Osteocyte (in vitro differentiated cells): ENCODE data around the gene LIMCH1. TPM values are rescaled to one million over a fixed set of nuclear protein-coding genes. Genes with fewer than 3 reads are reported as not detected.
"Not testable (repeated sequence)": the region's sequence is repeated elsewhere in the genome, so short reads cannot be mapped to it uniquely, and the experiment has no call there.

Source experiments
- DNase-seq: peaks from one replicate; pipeline ENCODE4 v3.0.0; 2021; ENCODE audit warnings: mixed read lengths; ENCODE audit not compliant: unreplicated experiment; ENCODE audit errors: extremely low spot score
- H3K27ac Mint-ChIP-seq: one replicate; pipeline ENCODE4 v1.8.0; 2021; ENCODE audit warnings: mild to moderate bottlenecking, mixed read lengths; ENCODE audit not compliant: unreplicated experiment
- H3K27me3 Mint-ChIP-seq: one replicate; pipeline ENCODE4 v1.8.0; 2021; ENCODE audit warnings: mixed read lengths; ENCODE audit not compliant: unreplicated experiment
- H3K36me3 Mint-ChIP-seq: one replicate; pipeline ENCODE4 v1.8.0; 2021; ENCODE audit warnings: mixed read lengths; ENCODE audit not compliant: unreplicated experiment
- H3K4me1 Mint-ChIP-seq: one replicate; pipeline ENCODE4 v1.8.0; 2021; ENCODE audit warnings: mixed read lengths; ENCODE audit not compliant: unreplicated experiment
- H3K4me3 Mint-ChIP-seq: one replicate; pipeline ENCODE4 v1.8.0; 2021; ENCODE audit warnings: mild to moderate bottlenecking, moderate library complexity, mixed read lengths; ENCODE audit not compliant: unreplicated experiment
- H3K9me3 Mint-ChIP-seq: one replicate; pipeline ENCODE4 v1.8.0; 2021; ENCODE audit warnings: mixed read lengths; ENCODE audit not compliant: unreplicated experiment
- total RNA-seq: library from RNA; stranded (reverse); gene quantifications from 2 replicates; pipeline ENCODE4 v1.2.1, GENCODE V29; 2021
- TF ChIP-seq, protein P1 (sequence below): fragments of 200-600 bp; sonication (generic); IDR thresholded peaks from 2 replicates; pipeline ENCODE4 v1.5.0; 2021; ENCODE audit warnings: antibody characterized with exemption, mild to moderate bottlenecking, moderate library complexity

The LIMCH1 gene
- total RNA-seq, 1 donor from 2014 or later = 0.43 TPM

DNA sequence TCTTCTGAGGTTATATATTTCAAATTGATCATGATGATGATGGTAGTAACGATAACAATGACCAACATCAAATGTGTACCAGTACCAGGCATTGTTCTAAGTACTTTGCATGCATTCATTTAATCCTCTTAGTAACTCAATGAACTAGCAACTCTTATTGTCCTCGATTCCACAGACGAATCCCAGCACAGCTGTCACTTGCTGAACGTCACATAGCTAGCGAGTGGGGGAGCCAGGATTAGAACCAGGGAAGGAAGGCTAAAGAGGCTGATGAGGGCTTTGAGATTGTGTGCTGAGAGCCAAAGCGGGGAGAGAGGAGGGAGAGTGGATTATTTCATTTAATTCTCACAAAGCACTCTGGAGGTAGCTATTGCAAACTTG is 106.9 kb downstream of the LIMCH1 start:
- no peak overlapping the region for H3K27ac Mint-ChIP-seq
- H3K9me3 Mint-ChIP-seq = no peaks in the 10 kb centered on the region
- peaks cover 43% of the 10 kb centered on the region for H3K27me3 Mint-ChIP-seq
- no peak overlapping the region for H3K4me3 Mint-ChIP-seq
- TF ChIP-seq, protein P1, sequence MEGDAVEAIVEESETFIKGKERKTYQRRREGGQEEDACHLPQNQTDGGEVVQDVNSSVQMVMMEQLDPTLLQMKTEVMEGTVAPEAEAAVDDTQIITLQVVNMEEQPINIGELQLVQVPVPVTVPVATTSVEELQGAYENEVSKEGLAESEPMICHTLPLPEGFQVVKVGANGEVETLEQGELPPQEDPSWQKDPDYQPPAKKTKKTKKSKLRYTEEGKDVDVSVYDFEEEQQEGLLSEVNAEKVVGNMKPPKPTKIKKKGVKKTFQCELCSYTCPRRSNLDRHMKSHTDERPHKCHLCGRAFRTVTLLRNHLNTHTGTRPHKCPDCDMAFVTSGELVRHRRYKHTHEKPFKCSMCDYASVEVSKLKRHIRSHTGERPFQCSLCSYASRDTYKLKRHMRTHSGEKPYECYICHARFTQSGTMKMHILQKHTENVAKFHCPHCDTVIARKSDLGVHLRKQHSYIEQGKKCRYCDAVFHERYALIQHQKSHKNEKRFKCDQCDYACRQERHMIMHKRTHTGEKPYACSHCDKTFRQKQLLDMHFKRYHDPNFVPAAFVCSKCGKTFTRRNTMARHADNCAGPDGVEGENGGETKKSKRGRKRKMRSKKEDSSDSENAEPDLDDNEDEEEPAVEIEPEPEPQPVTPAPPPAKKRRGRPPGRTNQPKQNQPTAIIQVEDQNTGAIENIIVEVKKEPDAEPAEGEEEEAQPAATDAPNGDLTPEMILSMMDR = no peak
- no peak for DNase-seq
- H3K36me3 Mint-ChIP-seq = no peaks in the 10 kb centered on the region
- H3K4me1 Mint-ChIP-seq = no peaks in the 10 kb centered on the region

DNA sequence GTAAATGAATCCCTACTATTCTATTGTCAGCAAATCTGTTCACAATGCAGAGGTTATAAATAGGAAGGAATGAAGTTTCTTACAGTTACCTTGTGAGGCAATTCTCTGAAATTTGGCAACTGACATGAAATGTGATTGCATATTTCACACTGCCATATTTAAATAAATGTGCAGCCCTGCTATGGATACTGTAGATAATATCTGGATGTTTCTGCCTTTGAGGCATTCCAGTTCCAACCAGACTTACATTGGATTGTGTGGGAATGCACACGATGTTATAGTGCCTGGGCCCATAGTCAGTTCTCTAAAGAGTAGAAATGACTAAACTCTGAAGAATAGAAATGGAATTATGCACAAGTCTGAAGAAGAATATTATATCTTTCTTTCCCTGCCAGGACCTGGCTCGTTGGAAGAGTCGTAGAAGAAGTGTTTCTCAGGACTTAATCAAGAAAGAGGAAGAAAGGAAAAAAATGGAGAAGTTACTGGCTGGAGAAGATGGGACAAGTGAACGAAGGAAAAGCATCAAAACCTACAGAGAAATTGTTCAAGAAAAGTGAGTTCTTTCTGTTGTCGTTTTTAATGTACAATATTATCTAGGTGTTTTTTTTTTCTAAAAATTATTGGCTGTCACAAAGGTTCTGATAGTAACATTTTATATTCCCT is 107.9 kb downstream of the LIMCH1 start:
- H3K4me3 Mint-ChIP-seq = no peak overlapping the region
- no peaks in the 10 kb centered on the region for H3K36me3 Mint-ChIP-seq
- DNase-seq = no peak
- H3K4me1 Mint-ChIP-seq = no peaks in the 10 kb centered on the region
- H3K27me3 Mint-ChIP-seq = peaks cover 37% of the 10 kb centered on the region
- H3K27ac Mint-ChIP-seq = no peak overlapping the region
- TF ChIP-seq, protein P1 = no peak
- no peaks in the 10 kb centered on the region for H3K9me3 Mint-ChIP-seq

DNA sequence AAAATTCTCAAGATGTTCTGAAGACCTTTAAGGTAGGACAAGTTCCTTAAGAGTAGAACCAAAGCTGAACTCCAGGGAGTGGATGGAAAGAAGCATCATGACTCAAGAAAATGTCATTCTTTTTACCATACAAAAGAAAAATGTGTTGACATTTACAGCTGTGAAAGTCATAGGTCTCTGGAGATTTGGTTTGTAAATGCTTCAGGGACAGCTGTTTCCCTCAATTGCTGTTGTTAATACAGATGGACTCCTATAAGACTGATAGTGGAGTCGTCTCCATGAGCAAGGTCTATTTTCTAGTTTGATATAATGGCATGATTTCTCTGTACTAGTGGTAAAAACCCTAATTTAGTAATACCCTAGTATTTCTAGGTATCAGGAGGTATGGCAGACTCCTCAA is 108.9 kb downstream of the LIMCH1 start:
- Mint-ChIP-seq H3K36me3 (no peaks in the 10 kb centered on the region), H3K27me3 (peaks cover 31% of the 10 kb centered on the region), H3K9me3 (no peaks in the 10 kb centered on the region), H3K4me1 (no peaks in the 10 kb centered on the region), H3K27ac (no peak overlapping the region), H3K4me3 (no peak overlapping the region)
- TF ChIP-seq, protein P1 = no peak
- no peak for DNase-seq

DNA sequence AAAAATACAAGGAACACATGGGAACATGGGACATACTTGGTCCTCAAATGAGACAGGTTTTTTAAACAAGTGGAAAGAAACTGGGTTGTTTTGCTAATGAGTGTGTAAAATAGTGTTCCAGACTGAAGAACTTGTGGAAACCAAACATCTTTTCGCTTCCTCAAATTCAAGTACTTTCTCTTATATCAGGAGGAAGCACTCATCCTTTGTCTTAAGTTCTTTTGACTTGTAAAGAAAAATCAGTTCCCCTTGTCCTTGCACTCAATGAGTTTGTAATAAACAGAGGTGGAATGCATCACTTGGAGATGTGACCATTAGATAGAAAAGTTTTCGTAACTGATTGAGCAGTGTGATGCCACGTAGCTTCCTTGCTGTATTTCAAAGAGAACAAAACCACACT is 109.4 kb downstream of the LIMCH1 start:
- no peaks in the 10 kb centered on the region for H3K4me1 Mint-ChIP-seq
- peaks cover 31% of the 10 kb centered on the region for H3K27me3 Mint-ChIP-seq
- no peak overlapping the region for H3K27ac Mint-ChIP-seq
- no peak overlapping the region for H3K4me3 Mint-ChIP-seq
- H3K9me3 Mint-ChIP-seq = no peaks in the 10 kb centered on the region
- TF ChIP-seq, protein P1 = no peak
- no peak for DNase-seq
- H3K36me3 Mint-ChIP-seq = no peaks in the 10 kb centered on the region

DNA sequence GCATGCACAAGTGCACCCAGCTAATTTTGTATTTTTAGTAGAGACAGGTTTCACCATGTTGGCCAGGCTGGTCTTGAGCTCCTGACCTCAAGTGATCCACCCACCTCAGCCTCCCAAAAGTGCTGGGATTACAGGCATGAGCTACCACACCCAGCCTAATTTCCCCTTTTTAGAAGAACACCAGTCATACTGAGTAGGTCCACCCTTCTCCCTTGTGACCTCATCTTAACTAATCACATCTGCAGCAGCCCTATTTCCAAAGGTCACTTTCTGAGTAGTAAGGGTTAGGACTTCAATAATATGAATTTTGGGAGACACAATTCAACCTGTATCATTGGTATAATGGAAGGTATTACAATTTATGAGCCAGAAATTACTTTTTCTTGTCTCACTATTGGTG is 113.2 kb downstream of the LIMCH1 start:
- not testable (repeated sequence) for DNase-seq, H3K9me3 Mint-ChIP-seq, H3K36me3 Mint-ChIP-seq, H3K4me3 Mint-ChIP-seq, H3K27ac Mint-ChIP-seq, H3K4me1 Mint-ChIP-seq
- peaks cover 11% of the 10 kb centered on the region for H3K27me3 Mint-ChIP-seq

DNA sequence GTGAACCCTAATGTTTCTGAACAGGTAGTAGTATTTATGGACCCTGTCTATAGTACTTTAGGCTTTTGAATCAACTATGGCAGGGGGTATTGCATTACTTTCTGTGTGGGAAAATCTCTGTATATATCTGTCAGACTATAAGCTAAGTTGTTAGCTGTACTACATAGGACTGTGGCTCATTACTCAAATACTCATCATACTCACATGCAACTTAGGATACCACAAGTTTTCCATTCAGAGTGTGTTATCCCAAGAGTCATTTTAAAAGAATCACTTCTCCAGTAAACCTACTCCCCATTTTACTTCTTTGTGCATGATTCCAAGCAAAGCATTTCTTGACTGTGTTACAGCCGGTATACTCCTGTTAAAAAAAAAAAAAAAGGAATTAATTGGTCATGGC is 115.0 kb downstream of the LIMCH1 start:
- H3K9me3 Mint-ChIP-seq = no peaks in the 10 kb centered on the region
- no peak for DNase-seq
- no peak overlapping the region for H3K27ac Mint-ChIP-seq
- H3K4me3 Mint-ChIP-seq = no peak overlapping the region
- H3K27me3 Mint-ChIP-seq = peaks cover 9% of the 10 kb centered on the region
- H3K4me1 Mint-ChIP-seq = no peaks in the 10 kb centered on the region
- TF ChIP-seq, protein P1 = no peak
- no peaks in the 10 kb centered on the region for H3K36me3 Mint-ChIP-seq
